Heart right ventricle (tissue), 16 donors: Measurements from ENCODE around the gene PTPRN2. TPM values are rescaled to one million over a fixed set of nuclear protein-coding genes. Genes with fewer than 3 reads are reported as not detected.
A peak's percentile ranks its signal among the peaks of the same experiment; 100 is the strongest.

Experiments used
- ATAC-seq, 8 donors: fragments of 200-7000 bp; cut with Tn5 transposase; one replicate each; pipeline ENCODE4 v1.9.1; 2020; ENCODE audit warnings: mild to moderate bottlenecking in 8 of 8, moderate library complexity in 8 of 8, moderate number of reproducible peaks in 1 of 8
- DNase-seq, 2 donors: peaks; one replicate each; pipeline ENCODE4 v3.0.0-alpha.2; 2020
- H3K27ac ChIP-seq, 10 donors: fragments of 200-600 bp; sonication (generic) in 2 of 10; one replicate each; pipeline versions ENCODE4 v1.5.0 to v1.8.0; 2020 to 2022; ENCODE audit warnings: mild to moderate bottlenecking in 3 of 10
- H3K27me3 ChIP-seq, 7 donors: fragments of 200-600 bp; one replicate each; pipeline ENCODE4 v1.8.0; 2021 to 2022; ENCODE audit warnings: mild to moderate bottlenecking in 2 of 7
- H3K36me3 ChIP-seq, 9 donors: fragments of 200-600 bp; sonication (generic) in 1 of 9; one replicate each; pipeline versions ENCODE4 v1.5.0 to v1.8.0; 2020 to 2022; ENCODE audit warnings: mild to moderate bottlenecking in 2 of 9
- H3K4me1 ChIP-seq, 9 donors: fragments of 200-600 bp; sonication (generic) in 1 of 9; one replicate each; pipeline versions ENCODE4 v1.5.0 to v1.8.0; 2020 to 2022; ENCODE audit warnings: mild to moderate bottlenecking in 4 of 9
- H3K4me3 ChIP-seq, 10 donors: fragments of 200-600 bp; sonication (generic) in 2 of 10; one replicate each; pipeline versions ENCODE4 v1.5.0 to v1.8.0; 2020 to 2022; ENCODE audit warnings: mild to moderate bottlenecking in 7 of 10, moderate library complexity in 2 of 10
- H3K9me3 ChIP-seq, 11 donors: fragments of 200-600 bp in 10 of 11; sonication (generic) in 2 of 11; one replicate each; pipeline versions ENCODE4 v1.5.0 to v1.8.0; 2013 to 2022; ENCODE audit warnings: mild to moderate bottlenecking in 2 of 11, control low read depth in 1 of 11, moderate library complexity in 1 of 11
- WGBS, 2 donors: extraction: QIAGEN DNeasy Blood & Tissue Kit; methylation state at CpG; one replicate each; pipeline ENCODE4 v1.1.7; 2013; ENCODE audit warnings: inconsistent platforms in 1 of 2; 5-methylcytosine and 5-hydroxymethylcytosine counted together
- intact Hi-C, 10 donors: fragments of 100-400 bp; cut with DNase I; formaldehyde crosslinking; loops; one replicate each; pipeline versions ENCODE4 v1.11.1 to v1.14.2; 2022
- polyA plus RNA-seq, 2 donors: library from polyadenylated mRNA; stranded (reverse); fragments of 200-250 nt; gene quantifications; one replicate each; pipeline ENCODE4 v1.2.3, GENCODE V29; 2013
- total RNA-seq, 10 donors: library from RNA; stranded (reverse); fragmentation: NEBNext Ultra II Directional in 3 of 10; extraction: Animal tissue kit (Norgen Biotek cat#: 25700) in 3 of 10; gene quantifications; one replicate each; pipeline versions ENCODE4 v1.2.1 to v1.2.4, GENCODE V29; 2021 to 2023
- TF ChIP-seq, protein P1 (sequence below), 9 donors: fragments of 200-600 bp; sonication (generic) in 2 of 9; IDR thresholded peaks; one replicate each; pipeline versions ENCODE4 v1.5.0 to v1.8.0; 2021 to 2022; ENCODE audit warnings: antibody characterized with exemption in 9 of 9, mild to moderate bottlenecking in 5 of 9, moderate library complexity in 1 of 9
- donor health status: Arrhythmogenic right ventricular cardiomyopathy.
- donor health status: ischemic (EF 13 %, LVEDD 7.1; RV severe dilation, severe dysfunction).
- donor health status: healthy with polysubstance abuse.
- donor health status: DM: no; HTN: yes; CAD: no.
- donor health status: DM: no; HTN: no; CAD: no.
- donor health status: ischemic (EF 25% LVEDD 6.9; RV normal size, moderate dysfunction).
- donor health status: ischemic (EF 25% LVEDD 5.7; RV mildly dilated, moderate dysfunction).
- donor health status: healthy.
- donor health status: DM: yes; HTN: yes; CAD: no.
- donor health status: Ischemic cardiomyopathy.
- donor health status: ischemic (EF 35%, LVEDD 5.7; RV mildly dilated, moderate dysfunction).
- donor health status: nonischemic (EF 11% LVEDD 7.7; RV severe dilation, severe dysfunction).
- donor health status: DM: yes; HTN: yes; CAD: no.
- donor health status: PGD.
- donor health status: ischemic (EF 29% LVEDD 5.4; RV normal size, mild dysfunction).
- donor health status: nonischemic (EF 23%, LVEDD 6.1; RV moderate dilation, normal function).

Gene PTPRN2
- total and polyA plus RNA-seq, 12 donors: 0.82 to 1.8 (median 1.3) TPM

GRCh38 chr7:158491094-158491493 is 96.5 kb downstream of the PTPRN2 start:
- intact Hi-C loops: no loop called here
- H3K9me3 ChIP-seq: no peaks in the 10 kb centered on the region

DNA sequence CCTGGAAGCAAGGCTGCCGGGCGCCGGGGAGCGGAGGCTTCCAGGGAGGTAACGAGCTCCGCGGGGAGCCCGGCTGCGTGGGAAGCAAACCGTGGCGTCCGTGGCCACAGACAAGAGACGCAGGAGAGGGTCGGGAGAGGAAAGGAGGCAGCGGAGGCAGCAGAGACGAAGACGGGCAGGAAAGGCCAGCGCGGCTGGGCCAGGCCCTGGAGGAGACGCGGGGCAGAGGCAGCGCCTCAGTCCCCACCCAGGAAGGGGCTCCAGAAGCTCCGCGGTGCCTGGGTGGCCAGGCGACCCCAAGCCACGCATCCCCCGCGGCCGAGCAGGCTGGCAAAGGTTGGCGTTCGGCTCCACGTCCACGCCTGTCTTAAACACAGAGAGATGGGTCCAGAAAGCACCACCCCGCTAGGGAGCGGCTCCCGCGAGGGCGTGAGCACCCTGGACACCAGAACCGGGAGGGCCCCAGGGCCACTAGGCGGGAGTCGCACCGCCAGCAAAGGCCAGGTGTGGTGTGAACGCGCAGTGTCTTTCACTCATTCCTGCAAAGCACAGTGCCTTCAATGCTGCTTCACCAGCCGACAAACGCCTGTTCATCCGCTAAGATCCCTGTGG is 97.3 kb downstream of the PTPRN2 start:
- DNase-seq (no peak), ATAC-seq (no peak)
- TF ChIP-seq, protein P1, sequence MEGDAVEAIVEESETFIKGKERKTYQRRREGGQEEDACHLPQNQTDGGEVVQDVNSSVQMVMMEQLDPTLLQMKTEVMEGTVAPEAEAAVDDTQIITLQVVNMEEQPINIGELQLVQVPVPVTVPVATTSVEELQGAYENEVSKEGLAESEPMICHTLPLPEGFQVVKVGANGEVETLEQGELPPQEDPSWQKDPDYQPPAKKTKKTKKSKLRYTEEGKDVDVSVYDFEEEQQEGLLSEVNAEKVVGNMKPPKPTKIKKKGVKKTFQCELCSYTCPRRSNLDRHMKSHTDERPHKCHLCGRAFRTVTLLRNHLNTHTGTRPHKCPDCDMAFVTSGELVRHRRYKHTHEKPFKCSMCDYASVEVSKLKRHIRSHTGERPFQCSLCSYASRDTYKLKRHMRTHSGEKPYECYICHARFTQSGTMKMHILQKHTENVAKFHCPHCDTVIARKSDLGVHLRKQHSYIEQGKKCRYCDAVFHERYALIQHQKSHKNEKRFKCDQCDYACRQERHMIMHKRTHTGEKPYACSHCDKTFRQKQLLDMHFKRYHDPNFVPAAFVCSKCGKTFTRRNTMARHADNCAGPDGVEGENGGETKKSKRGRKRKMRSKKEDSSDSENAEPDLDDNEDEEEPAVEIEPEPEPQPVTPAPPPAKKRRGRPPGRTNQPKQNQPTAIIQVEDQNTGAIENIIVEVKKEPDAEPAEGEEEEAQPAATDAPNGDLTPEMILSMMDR (IDR thresholded peaks at IDR 0.05): no peak
- H3K27me3 ChIP-seq: peaks cover 0 to 66% (median 46%) of the 10 kb centered on the region in 7 donors
- H3K36me3 ChIP-seq: no peaks in the 10 kb centered on the region
- H3K9me3 ChIP-seq: no peaks in the 10 kb centered on the region
- 91 to 94% methylated on average over 47 of the region's 47 CpGs for WGBS, 2 donors
- H3K4me1 ChIP-seq: no peaks in the 10 kb centered on the region
- intact Hi-C loops: no loop called here
- H3K27ac ChIP-seq: no peak overlapping the region
- no peak overlapping the region for H3K4me3 ChIP-seq

More at GRCh38 chr7:158491094-158491493, 96.5 kb downstream of the PTPRN2 start:
- Histone ChIP-seq H3K4me1 (no peaks in the 10 kb centered on the region), H3K27ac (no peak overlapping the region), H3K36me3 (no peaks in the 10 kb centered on the region), H3K27me3 (peaks cover 0 to 72% (median 53%) of the 10 kb centered on the region in 7 donors), H3K4me3 (no peak overlapping the region)
- 68 to 71% methylated on average over 11 of the region's 11 CpGs for WGBS, 2 donors
- ATAC-seq (peak in 1 of 8 donors; percentile 8), DNase-seq (no peak)
- TF ChIP-seq, protein P1 (IDR thresholded peaks at IDR 0.05): no peak

DNA sequence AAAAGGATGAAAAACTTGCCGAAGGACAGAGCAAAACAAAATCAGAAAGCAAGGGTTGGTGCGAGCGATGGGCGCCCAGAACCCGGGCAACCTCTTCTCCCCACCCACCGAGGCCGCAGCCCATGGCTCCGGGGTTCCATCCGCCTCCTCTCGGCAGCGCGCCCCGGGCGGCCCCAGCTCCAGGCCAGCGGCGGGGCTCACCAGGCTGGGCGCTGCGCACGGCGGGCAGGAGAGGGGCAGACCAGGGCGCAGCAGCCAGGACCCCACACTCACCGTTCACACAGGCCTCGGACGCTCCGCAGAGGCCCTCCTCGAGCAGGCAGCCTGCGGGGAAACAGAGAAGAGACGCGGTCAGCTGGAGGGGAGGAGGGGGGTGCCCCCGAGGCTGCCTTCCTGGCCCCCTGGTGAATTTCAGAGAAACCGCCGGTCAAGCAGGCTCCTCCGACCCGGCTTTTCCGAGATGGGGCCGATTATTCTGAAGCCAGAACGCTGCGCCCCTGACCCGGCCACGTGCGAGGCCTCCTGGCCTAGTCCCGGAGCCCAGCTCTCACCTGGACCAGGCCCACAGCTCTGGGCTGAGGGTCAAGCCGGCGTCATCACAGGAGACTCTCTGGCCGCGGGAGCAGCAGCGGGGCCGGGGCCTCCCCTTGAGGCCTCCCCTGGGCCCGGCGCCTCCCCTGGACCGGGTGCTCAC is 98.0 kb downstream of the PTPRN2 start:
- H3K36me3 ChIP-seq: no peaks in the 10 kb centered on the region
- intact Hi-C loops: no loop called here
- no peaks in the 10 kb centered on the region for H3K4me1 ChIP-seq
- ATAC-seq (no peak), DNase-seq (no peak)
- TF ChIP-seq, protein P1 (IDR thresholded peaks at IDR 0.05): no peak
- no peak overlapping the region for H3K4me3 ChIP-seq
- H3K27ac ChIP-seq: no peak overlapping the region
- H3K9me3 ChIP-seq: no peaks in the 10 kb centered on the region
- WGBS, 2 donors: 89 to 90% methylated on average over 47 to 51 of the region's 51 CpGs
- peaks cover 0 to 59% (median 40%) of the 10 kb centered on the region in 7 donors for H3K27me3 ChIP-seq

DNA sequence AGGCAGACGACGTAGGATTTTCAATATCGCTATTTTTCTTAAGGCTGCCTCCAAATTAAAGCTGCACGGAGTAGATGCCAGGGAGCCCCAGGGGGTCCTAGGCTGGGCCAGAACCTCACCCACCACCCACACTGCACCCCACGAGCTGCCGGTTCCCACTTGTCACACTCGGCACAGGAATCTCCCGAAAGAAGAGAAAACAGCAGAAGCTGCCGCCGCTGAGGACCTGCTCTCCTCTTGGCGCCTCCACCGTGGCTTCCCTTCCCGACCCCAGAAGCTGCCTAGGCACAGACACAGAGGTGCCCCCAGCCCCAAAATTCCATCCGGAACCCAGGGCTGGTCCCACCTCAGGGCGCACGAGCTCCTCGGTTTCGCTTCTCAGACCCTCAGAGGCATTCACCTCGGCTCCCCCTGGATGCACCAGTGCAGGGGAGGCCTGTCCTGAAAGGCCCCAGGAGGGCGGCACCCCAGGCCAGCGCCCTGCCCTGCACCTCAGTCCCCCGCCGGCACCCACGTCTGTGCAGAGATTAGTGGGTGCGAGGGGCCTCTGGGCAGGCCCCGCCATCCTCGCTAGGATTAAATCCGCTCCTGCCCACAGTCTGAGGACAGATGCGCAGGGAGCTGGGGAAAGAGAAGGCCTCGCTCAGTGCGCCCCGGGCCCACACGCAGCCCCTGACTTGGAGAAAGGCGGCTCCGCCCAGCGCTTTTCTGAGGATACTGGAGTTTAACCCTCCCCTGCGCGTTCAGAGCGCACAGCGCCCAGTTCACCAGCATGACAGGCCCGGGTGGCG is 99.2 kb downstream of the PTPRN2 start:
- peaks cover 0 to 51% (median 33%) of the 10 kb centered on the region in 7 donors for H3K27me3 ChIP-seq
- intact Hi-C loops: no loop called here
- H3K27ac ChIP-seq: no peak overlapping the region
- WGBS, 2 donors: 89 to 90% methylated on average over 42 of the region's 42 CpGs
- TF ChIP-seq, protein P1 (IDR thresholded peaks at IDR 0.05): no peak
- no peaks in the 10 kb centered on the region for H3K4me1 ChIP-seq
- H3K36me3 ChIP-seq: no peaks in the 10 kb centered on the region
- DNase-seq: no peak
- ATAC-seq: no peak
- H3K4me3 ChIP-seq: no peak overlapping the region
- no peaks in the 10 kb centered on the region for H3K9me3 ChIP-seq
